CD4-positive, alpha-beta T cell (primary cell): ENCODE results near the gene PODN. TPM values are rescaled to one million over a fixed set of nuclear protein-coding genes. Genes with fewer than 3 reads are reported as not detected.

Experiments
- ATAC-seq: fragments of 200-7000 bp; cut with Tn5 transposase; one replicate; pipeline ENCODE4 v1.10.0; 2022; ENCODE audit warnings: mild to moderate bottlenecking; ENCODE audit not compliant: poor library complexity
- CTCF ChIA-PET: fragments of 350-600 bp; sonication (Branson Sonifier 250); formaldehyde crosslinking; loops from one replicate; lab custom pipeline; 2021; ENCODE audit warnings: antibody characterized with exemption, inconsistent platforms; lab: Charles Lee
- POLR2A ChIA-PET: fragments of 350-600 bp; sonication (Branson Sonifier 250); formaldehyde crosslinking; loops from one replicate; lab custom pipeline; 2021; ENCODE audit warnings: antibody characterized with exemption, inconsistent platforms; lab: Charles Lee
- DNase-seq, 14 experiments: peaks; one replicate each; pipeline ENCODE4 v3.0.0-alpha.2; 2013 to 2020; ENCODE audit warnings: mixed read lengths in 2 of 14
- H3K27ac ChIP-seq, 2 donors: one replicate each; pipeline versions ENCODE4 v1.5.1 to v1.7.0; 2013; ENCODE audit warnings: low read length in 2 of 2, low read depth in 1 of 2, mild to moderate bottlenecking in 1 of 2
- H3K27me3 ChIP-seq, 2 experiments: 1 replicate in 1 of 2; 2 replicates in 1 of 2; pipeline versions ENCODE4 v1.6.1 to v1.7.0; 2013; ENCODE audit warnings: low read length in 2 of 2, control low read depth in 1 of 2, mild to moderate bottlenecking in 1 of 2, moderate library complexity in 1 of 2; ENCODE audit not compliant: insufficient read depth in 2 of 2, control insufficient read depth in 1 of 2
- H3K36me3 ChIP-seq: one replicate; pipeline ENCODE4 v1.6.1; 2013; ENCODE audit warnings: low read length, control low read depth; ENCODE audit not compliant: insufficient read depth
- H3K4me1 ChIP-seq: one replicate; pipeline ENCODE4 v1.6.1; 2013; ENCODE audit warnings: low read length, control low read depth; ENCODE audit not compliant: insufficient read depth
- H3K4me3 ChIP-seq: one replicate; pipeline ENCODE4 v1.5.1; 2013; ENCODE audit warnings: mild to moderate bottlenecking, low read length, moderate library complexity
- H3K9me3 ChIP-seq, 2 experiments: 1 replicate in 1 of 2; 2 replicates in 1 of 2; pipeline versions ENCODE4 v1.6.1 to v1.7.0; 2013; ENCODE audit warnings: low read length in 2 of 2, mild to moderate bottlenecking in 2 of 2, control low read depth in 1 of 2, moderate library complexity in 1 of 2; ENCODE audit not compliant: control insufficient read depth in 1 of 2, insufficient read depth in 1 of 2
- H3K27ac Mint-ChIP-seq: one replicate; pipeline ENCODE4 v1.8.0; 2020; ENCODE audit warnings: mixed read lengths
- H3K27me3 Mint-ChIP-seq: one replicate; pipeline ENCODE4 v1.8.0; 2021; ENCODE audit warnings: mixed read lengths
- H3K36me3 Mint-ChIP-seq: one replicate; pipeline ENCODE4 v1.8.0; 2021; ENCODE audit warnings: low read depth, mixed read lengths
- H3K4me1 Mint-ChIP-seq: one replicate; pipeline ENCODE4 v1.8.0; 2021; ENCODE audit warnings: low read depth, mixed read lengths
- H3K4me3 Mint-ChIP-seq: one replicate; pipeline ENCODE4 v1.8.0; 2020; ENCODE audit warnings: mild to moderate bottlenecking, mixed read lengths
- H3K9me3 Mint-ChIP-seq: one replicate; pipeline ENCODE4 v1.8.0; 2020; ENCODE audit warnings: mixed read lengths
- intact Hi-C, 2 experiments: fragments of 100-400 bp; cut with DNase I in 1 of 2; cut with micrococcal nuclease in 1 of 2; formaldehyde crosslinking; loops; one replicate each; pipeline versions ENCODE4 v1.15.1 to v1.9.0; 2023 to 2025; cut with DNase I, micrococcal nuclease
- total RNA-seq, 174 experiments: library from RNA in 2 of 174; stranded (reverse) in 2 of 174; gene quantifications; one replicate each; pipeline ENCODE4 v1.2.3 and lab custom pipeline; 2021 to 2026
- TF ChIP-seq, protein P1 (sequence below): fragments of 200-600 bp; IDR thresholded peaks from one replicate; pipeline ENCODE4 v1.8.0; 2022; ENCODE audit warnings: antibody characterized with exemption, mild to moderate bottlenecking

Gene PODN
- total RNA-seq, 2 experiments from 2014 or later, result not detected

DNA sequence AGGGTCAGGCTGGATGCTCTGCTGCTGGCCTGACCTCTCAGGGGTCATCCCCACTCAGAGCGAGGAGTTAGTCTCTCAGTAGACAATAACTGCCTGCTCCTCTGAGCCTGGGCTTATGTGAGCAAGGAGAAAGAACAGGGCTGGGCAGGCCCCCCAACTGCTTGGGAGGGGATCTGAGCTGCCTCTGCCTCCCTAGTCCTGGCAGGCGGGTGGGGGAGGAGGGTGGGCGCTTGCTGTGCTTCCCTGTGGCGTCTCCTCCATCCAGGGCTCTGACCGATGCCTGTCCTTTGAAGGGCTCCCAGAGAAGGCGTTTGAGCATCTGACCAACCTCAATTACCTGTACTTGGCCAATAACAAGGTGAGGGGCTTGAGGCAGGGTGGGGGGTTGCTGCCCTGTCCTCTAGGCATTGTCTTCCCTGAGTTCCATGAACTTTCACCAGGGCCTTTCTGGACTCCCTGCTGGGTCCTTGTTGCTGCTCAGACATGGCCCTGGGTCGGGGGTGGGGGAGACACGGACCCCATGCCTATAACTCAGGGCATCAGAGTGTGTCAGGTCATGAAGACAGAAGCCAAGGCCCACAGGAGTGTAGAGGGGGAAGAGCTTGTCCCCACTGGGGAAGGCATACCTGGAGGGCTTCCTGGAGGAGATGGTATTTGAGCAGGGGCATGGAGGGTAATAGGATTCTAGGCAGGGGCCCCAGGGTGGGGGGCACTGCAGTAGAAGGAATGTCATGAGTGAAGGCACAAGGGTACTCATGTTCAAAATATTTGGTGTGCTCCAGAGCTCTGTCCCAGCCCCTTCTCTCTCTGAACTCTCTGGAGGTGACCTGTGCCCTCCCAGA is 12.5 kb downstream of the PODN start:
- ATAC-seq (no peak), DNase-seq (no peak)
- Mint-ChIP-seq H3K27me3 (no peaks in the 10 kb centered on the region), H3K27ac (no peak overlapping the region), H3K4me3 (no peak overlapping the region), H3K36me3 (no peaks in the 10 kb centered on the region), H3K4me1 (no peaks in the 10 kb centered on the region), H3K9me3 (no peaks in the 10 kb centered on the region)
- Histone ChIP-seq H3K36me3 (no peaks in the 10 kb centered on the region), H3K4me1 (no peaks in the 10 kb centered on the region), H3K27ac (no peak overlapping the region), H3K27me3 (no peaks in the 10 kb centered on the region), H3K4me3 (no peak overlapping the region), H3K9me3 (peaks cover 0 to 10% of the 10 kb centered on the region in 2 experiments)
- intact Hi-C loops, result no loop called here
- POLR2A ChIA-PET, result no interaction called here
- TF ChIP-seq, protein P1, sequence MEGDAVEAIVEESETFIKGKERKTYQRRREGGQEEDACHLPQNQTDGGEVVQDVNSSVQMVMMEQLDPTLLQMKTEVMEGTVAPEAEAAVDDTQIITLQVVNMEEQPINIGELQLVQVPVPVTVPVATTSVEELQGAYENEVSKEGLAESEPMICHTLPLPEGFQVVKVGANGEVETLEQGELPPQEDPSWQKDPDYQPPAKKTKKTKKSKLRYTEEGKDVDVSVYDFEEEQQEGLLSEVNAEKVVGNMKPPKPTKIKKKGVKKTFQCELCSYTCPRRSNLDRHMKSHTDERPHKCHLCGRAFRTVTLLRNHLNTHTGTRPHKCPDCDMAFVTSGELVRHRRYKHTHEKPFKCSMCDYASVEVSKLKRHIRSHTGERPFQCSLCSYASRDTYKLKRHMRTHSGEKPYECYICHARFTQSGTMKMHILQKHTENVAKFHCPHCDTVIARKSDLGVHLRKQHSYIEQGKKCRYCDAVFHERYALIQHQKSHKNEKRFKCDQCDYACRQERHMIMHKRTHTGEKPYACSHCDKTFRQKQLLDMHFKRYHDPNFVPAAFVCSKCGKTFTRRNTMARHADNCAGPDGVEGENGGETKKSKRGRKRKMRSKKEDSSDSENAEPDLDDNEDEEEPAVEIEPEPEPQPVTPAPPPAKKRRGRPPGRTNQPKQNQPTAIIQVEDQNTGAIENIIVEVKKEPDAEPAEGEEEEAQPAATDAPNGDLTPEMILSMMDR, result no peak
- CTCF ChIA-PET, result no interaction called here

DNA sequence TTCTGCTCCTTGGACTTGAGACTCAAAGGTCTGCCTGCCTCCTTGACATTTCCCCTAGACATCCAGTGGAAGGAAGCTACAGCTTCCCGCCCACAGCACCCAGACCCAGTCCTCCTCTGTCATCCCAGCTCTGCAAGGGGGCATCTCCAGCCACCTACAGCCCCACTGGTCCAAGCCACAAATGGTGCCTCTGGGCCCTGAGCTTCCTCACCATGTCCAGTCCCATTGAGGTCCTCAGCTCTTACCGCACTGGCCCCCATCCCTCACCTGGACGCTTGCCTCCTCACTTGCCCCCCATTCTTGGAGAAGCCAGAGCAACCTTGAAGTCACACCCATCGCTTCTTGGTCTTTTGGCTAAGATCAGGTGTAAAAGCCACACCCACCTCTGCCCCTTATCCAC is 13.2 kb downstream of the PODN start:
- CTCF ChIA-PET, result no interaction called here
- DNase-seq (peak in 1 of 14 experiments; percentile 20), ATAC-seq (no peak)
- no peak overlapping the region for H3K4me3 Mint-ChIP-seq
- H3K36me3 Mint-ChIP-seq, result no peaks in the 10 kb centered on the region
- no peaks in the 10 kb centered on the region for H3K27me3 Mint-ChIP-seq
- H3K4me3 ChIP-seq, result no peak overlapping the region
- no peaks in the 10 kb centered on the region for H3K4me1 ChIP-seq
- H3K4me1 Mint-ChIP-seq, result no peaks in the 10 kb centered on the region
- H3K9me3 ChIP-seq, result peaks cover 0 to 10% of the 10 kb centered on the region in 2 experiments
- intact Hi-C loops, result no loop called here
- H3K27ac Mint-ChIP-seq, result no peak overlapping the region
- no peaks in the 10 kb centered on the region for H3K27me3 ChIP-seq
- H3K27ac ChIP-seq, result no peak overlapping the region
- no peaks in the 10 kb centered on the region for H3K9me3 Mint-ChIP-seq
- TF ChIP-seq, protein P1, result no peak
- POLR2A ChIA-PET, result no interaction called here
- no peaks in the 10 kb centered on the region for H3K36me3 ChIP-seq

DNA sequence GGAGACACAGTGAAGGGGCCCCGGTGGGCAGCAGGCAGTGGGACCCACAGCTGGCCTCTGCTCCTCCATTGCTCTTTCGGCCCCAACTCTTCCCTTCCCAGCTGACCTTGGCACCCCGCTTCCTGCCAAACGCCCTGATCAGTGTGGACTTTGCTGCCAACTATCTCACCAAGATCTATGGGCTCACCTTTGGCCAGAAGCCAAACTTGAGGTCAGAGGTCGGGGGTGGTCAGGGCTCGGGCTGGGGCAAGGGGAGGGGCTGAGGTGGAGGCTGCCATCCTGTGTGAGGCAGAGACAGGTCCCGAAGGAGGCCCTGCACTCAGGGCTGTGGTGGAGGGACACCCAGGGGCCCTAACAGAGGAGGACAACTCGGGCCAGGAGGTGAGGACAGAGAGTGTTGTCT is 13.7 kb downstream of the PODN start:
- H3K4me1 Mint-ChIP-seq, result no peaks in the 10 kb centered on the region
- ATAC-seq, result no peak
- CTCF ChIA-PET, result no interaction called here
- H3K9me3 Mint-ChIP-seq, result no peaks in the 10 kb centered on the region
- H3K36me3 Mint-ChIP-seq, result no peaks in the 10 kb centered on the region
- intact Hi-C loops, result no loop called here
- peak in 1 of 14 experiments; percentile 26 for DNase-seq
- no peak overlapping the region for H3K27ac Mint-ChIP-seq
- Histone ChIP-seq H3K27ac (no peak overlapping the region), H3K9me3 (peaks cover 0 to 10% of the 10 kb centered on the region in 2 experiments), H3K36me3 (no peaks in the 10 kb centered on the region), H3K27me3 (no peaks in the 10 kb centered on the region), H3K4me1 (no peaks in the 10 kb centered on the region), H3K4me3 (no peak overlapping the region)
- POLR2A ChIA-PET, result no interaction called here
- no peak overlapping the region for H3K4me3 Mint-ChIP-seq
- no peaks in the 10 kb centered on the region for H3K27me3 Mint-ChIP-seq
- TF ChIP-seq, protein P1, result no peak
